SK-N-SH treated with all-trans-retinoic acid at 6 μM for 48 hours (cell line): ENCODE results near the gene PRDM15.

Experiments
- ARNTL ChIP-seq: fragments of 450-650 bp; formaldehyde crosslinking; IDR thresholded peaks from 2 replicates; pipeline ENCODE4 v1.5.0; 2020; ENCODE audit warnings: low read depth, mild to moderate bottlenecking, moderate library complexity, borderline replicate concordance
- SNAI2 ChIP-seq: fragments of 250-450 bp; sonication (Bioruptor Pico); IDR thresholded peaks from 2 replicates; pipeline ENCODE4 v1.5.0; 2020; ENCODE audit warnings: mild to moderate bottlenecking, moderate library complexity
- TOX ChIP-seq: fragments of 250-450 bp; sonication (Bioruptor Pico); IDR thresholded peaks from 2 replicates; pipeline ENCODE4 v1.8.0; 2021; ENCODE audit warnings: mild to moderate bottlenecking, moderate library complexity, borderline replicate concordance
- TSHZ2 ChIP-seq: fragments of 250-450 bp; sonication (Bioruptor Pico); IDR thresholded peaks from 2 replicates; pipeline ENCODE4 v1.5.0; 2020; ENCODE audit warnings: mild to moderate bottlenecking, moderate library complexity
- ZFP3 ChIP-seq: fragments of 250-450 bp; sonication (Bioruptor Pico); IDR thresholded peaks from 2 replicates; pipeline ENCODE4 v1.5.0; 2020; ENCODE audit warnings: mild to moderate bottlenecking, moderate library complexity
- ZFP30 ChIP-seq: fragments of 450-650 bp; formaldehyde crosslinking; IDR thresholded peaks from 2 replicates; pipeline ENCODE4 v1.5.0; 2022; ENCODE audit warnings: mild to moderate bottlenecking, moderate library complexity
- ZNF8 ChIP-seq: fragments of 450-650 bp; formaldehyde crosslinking; IDR thresholded peaks from 2 replicates; pipeline ENCODE4 v1.5.0; 2020; ENCODE audit warnings: mild to moderate bottlenecking, moderate library complexity
- TF ChIP-seq, protein P1 (sequence below): fragments of 250-450 bp; sonication (Bioruptor Pico); IDR thresholded peaks from 2 replicates; pipeline ENCODE4 v1.8.0; 2020; ENCODE audit warnings: mild to moderate bottlenecking, moderate library complexity, borderline replicate concordance

DNA sequence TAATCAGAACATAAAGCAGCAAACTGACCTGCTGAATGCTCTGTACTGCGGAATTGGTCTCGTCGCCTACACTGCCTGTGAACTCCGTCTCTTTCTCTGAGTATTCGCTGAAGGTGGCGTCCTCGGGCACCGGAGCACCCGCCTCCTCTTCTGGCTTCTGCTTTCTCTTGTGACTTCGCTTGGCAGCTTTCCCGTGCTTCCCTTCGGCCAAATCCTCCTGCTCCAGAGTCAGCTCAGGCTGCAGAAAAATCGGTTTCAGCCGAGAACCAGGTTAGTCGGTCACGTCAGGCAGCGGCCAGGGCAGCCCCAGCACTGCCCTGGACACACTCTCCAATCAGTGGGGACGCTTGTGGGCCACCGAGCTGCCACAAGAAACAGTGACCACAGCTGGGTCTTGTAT is 76.5 kb downstream of the PRDM15 start:
- TF ChIP-seq TSHZ2 (no peak), ZFP30 (no peak), SNAI2 (CRISPR knock-in tag) (no peak), TOX (CRISPR knock-in tag) (no peak), ZNF8 (CRISPR knock-in tag) (no peak), ZFP3 (no peak), ARNTL (CRISPR knock-in tag) (no peak)
- TF ChIP-seq, protein P1, sequence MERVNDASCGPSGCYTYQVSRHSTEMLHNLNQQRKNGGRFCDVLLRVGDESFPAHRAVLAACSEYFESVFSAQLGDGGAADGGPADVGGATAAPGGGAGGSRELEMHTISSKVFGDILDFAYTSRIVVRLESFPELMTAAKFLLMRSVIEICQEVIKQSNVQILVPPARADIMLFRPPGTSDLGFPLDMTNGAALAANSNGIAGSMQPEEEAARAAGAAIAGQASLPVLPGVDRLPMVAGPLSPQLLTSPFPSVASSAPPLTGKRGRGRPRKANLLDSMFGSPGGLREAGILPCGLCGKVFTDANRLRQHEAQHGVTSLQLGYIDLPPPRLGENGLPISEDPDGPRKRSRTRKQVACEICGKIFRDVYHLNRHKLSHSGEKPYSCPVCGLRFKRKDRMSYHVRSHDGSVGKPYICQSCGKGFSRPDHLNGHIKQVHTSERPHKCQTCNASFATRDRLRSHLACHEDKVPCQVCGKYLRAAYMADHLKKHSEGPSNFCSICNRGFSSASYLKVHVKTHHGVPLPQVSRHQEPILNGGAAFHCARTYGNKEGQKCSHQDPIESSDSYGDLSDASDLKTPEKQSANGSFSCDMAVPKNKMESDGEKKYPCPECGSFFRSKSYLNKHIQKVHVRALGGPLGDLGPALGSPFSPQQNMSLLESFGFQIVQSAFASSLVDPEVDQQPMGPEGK (CRISPR knock-in tag) = no peak
